HL-60/S4 treated with retinoic acid at 250 ng/mL for 4 days and 3 days (cell line): ENCODE measurements around the gene MYLK2.

ENCODE experiments used
- in situ Hi-C: fragments of 300-500 bp; cut with MboI; formaldehyde crosslinking; loops from 2 replicates; pipeline ENCODE4 v1.7.0; 2022; ENCODE audit warnings: low sequenced_read_pairs

Gene MYLK2

DNA sequence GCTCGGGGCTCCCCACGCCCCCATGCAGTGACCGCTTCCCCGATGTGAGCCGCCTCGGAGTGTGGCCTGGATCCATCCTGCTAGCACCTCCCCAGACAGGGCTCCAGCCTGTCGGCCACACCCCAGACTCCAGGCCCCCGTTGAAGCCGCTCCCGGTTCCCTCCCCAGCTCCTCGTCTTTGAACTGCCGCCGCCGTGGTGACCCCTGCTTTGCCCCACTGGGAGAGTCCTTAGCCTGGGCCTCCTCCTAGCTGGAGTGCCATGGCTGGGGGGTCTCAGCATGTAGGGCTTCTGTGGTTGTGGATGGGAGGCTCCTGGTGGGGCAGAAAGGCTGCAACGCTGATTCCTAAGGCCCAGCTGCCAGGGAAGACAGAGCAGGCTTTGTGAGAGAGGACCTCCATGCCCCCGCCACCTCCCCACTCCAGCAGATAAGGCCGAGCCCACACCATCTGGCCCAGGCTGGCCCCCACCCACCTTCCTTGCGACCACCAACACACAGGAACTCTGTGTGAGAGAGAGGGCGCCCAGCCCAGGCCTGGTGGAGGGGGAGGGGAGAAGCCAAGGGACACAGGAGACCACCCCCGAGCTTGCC lies 14.9 kb downstream of the MYLK2 start:
- in situ Hi-C loops, result loop anchor here (10.0 kb wide), 1 partner anchor 261 kb away; no protein-coding TSS in a partner anchor

DNA sequence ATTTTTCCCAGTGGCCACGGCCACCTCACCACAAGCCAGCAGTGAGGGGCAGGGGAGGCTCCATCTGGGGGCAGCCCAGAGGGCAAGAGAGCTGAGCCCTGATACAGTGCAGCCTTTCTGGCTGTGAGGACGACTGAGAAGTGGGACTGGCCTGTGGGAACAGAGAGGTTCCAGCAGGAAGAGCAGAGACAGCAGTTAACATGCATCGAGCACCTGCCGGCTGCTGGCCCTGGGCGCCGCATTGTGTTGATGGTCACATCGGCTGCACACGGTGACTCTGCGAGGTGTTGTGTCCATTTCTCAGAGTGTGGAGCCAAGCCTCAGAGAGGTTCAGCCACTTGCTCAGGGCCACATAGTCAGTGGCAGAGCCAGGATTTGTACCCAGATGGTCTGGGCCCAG lies 16.4 kb downstream of the MYLK2 start:
- in situ Hi-C loops, result loop anchor here (10.0 kb wide), 1 partner anchor 259 kb away; no protein-coding TSS in a partner anchor

DNA sequence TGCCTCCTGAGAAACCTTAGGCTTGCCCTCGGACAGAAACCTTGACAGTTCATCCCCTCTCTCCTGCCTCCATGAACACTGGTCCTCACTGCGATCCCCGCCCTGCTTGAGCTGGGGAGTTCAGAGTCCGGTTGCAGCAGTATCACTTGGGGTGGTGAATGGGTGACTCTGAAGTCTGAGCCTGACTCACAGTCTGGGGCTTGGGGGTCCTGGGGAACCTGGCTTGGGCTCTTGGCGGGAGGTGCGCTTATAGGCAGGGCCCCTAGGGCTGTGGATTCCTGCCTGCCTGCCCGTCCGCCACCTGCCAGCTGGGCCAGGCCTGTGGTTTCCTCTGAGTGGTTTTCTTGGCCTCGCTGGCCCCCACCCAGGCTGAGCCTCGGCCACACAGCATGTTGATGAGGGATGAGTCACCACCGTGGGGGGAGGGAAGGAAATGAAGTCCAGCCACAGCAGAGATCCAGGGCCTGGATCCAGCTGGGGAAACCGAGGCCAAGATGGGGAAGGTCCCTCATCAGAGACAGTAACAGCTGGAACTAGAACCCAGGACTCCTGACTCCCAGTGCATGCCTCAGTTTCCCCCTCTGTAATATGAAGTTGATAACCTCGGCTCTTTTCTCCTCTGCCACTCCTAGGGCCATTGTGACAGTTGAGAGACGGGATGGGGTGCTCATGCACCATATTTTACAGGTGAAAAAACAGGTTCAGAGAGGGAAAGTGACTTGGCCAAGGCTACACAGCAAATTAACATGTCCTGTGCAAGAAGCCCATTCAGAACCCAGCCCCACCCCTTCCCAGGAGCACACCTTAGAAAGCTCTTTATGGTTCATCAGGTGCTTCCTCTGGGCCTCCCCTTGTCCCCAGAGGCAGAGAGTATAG lies 17.1 kb downstream of the MYLK2 start:
- in situ Hi-C loops, result loop anchor here (10.0 kb wide), 1 partner anchor 259 kb away; no protein-coding TSS in a partner anchor

DNA sequence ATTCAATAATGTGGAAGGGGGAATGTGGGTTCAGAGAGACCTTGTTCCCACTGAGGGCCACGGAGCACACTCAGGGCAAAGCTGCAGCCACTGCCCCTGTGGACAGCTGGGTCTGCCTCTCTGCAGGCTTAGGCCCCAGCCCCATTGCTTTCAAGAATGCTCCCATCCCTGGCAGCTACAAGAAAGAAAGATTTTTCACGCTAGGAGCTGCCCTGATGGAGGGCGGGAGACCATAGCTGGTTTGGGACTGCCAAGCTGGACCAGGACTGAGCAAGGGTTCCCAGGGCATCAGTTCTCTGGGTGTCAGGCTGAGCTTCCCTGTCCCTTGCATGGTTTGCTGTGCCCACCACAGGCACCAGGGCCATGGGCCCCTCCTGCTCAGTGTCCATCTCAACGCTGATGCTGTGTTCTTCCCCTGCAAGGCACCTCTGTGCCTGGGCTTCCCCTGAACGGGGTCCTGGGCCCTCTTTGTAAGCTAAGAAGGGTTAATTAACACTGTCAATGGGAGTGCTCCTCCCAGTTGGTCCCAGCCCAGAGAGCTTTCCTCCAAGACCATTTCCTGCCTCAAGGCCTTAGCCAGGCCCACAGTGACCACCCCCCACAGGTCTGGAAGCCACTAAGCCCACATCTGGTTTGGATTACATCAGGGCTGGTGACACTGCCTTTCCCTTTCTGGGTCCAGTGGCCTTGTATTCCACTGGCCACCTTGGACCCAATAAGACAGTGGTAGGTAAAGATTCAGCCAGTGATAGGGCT lies 17.9 kb downstream of the MYLK2 start:
- in situ Hi-C loops, result loop anchor here (10.0 kb wide), 1 partner anchor 258 kb away; no protein-coding TSS in a partner anchor

DNA sequence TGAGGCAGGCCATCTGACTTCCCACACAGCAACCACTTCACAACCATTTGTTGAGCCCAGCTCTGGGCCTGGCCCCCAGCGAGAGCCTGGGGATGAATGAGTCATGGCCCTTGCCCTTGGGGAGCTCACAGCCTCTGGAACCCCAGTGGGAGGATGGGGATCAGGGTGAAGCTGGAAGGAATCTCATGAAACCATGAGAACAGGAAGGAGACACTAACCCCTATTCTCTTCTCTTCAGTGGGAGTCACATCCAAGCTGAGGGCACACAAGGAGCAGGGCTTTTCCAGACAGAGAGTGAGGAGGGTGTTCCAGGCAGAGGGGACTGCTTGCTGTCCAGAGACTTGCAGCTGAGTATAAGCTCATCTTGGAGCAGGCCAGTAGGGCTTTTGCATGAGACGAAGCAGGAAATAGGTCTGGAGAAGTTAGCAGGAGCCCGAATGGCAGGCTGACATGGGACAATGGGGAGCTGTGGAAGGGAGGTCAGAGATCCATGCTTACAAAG lies 18.8 kb downstream of the MYLK2 start:
- in situ Hi-C loops, result loop anchor here (10.0 kb wide), 1 partner anchor 257 kb away; no protein-coding TSS in a partner anchor

DNA sequence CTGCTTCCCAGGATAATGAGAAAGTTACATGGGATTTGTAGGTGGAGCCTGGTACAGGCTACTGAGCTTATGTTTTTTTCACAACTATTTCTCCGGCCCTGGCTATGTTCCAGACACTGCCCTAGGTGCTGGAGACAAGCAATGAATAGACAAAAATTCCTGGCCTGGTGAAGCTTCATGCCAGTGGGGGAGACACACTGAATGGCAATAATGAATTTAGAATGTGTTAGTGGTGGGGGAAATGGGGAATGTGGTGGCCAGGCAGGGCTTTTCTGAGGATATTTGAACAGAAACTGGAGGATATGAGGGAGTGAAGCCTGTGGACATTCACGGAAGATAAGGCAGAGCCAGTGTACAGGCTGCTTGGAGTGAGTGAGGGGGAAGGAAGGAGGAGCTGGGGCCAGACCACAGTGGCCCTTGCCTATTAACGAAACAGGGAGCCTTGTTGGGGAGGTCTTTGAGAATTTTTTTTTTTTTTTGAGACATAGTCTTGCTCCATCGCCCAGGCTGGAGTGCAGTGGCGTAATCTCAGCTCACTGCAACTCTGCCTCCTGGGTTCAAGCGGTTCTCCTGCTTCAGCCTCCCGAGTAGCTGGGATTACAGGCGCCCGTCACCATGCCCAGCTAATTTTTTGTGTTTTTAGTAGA lies 19.6 kb downstream of the MYLK2 start:
- in situ Hi-C loops, result loop anchor here (10.0 kb wide), 1 partner anchor 256 kb away; no protein-coding TSS in a partner anchor

DNA sequence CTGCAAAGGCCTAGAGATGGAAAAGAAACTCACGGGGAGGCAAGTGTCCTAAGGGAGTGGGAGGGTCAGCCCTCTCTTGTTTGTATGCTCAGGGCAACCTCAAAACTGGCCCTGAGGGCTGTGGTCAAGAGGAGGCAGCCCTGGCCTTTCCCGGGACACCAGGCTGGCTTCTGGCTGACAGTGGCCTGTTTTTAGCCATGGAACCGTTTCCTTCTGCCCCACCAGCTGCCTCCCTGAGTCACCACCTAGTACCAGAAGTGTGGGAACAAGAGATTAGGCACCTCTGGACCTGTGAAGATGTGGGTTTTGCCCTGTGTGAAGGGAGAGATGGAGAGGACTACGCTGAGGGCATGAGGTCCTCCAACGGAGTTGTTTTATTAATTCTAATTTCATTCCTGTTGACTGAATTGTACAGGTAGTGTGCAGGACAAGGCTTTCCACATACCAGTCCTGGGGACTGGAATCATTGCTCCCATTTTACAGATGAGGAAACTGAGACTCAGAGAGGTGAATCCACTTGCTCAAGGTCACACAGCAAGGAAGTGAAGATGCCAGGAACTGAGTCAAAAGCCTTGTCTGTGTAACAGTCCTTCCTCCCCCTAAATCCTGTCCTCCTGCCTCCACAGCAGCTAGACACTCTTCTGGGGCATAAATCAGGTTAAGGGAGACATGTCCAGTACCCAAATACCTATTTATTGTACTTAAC lies 20.8 kb downstream of the MYLK2 start:
- in situ Hi-C loops, result loop anchor here (10.0 kb wide), 1 partner anchor 255 kb away; no protein-coding TSS in a partner anchor

DNA sequence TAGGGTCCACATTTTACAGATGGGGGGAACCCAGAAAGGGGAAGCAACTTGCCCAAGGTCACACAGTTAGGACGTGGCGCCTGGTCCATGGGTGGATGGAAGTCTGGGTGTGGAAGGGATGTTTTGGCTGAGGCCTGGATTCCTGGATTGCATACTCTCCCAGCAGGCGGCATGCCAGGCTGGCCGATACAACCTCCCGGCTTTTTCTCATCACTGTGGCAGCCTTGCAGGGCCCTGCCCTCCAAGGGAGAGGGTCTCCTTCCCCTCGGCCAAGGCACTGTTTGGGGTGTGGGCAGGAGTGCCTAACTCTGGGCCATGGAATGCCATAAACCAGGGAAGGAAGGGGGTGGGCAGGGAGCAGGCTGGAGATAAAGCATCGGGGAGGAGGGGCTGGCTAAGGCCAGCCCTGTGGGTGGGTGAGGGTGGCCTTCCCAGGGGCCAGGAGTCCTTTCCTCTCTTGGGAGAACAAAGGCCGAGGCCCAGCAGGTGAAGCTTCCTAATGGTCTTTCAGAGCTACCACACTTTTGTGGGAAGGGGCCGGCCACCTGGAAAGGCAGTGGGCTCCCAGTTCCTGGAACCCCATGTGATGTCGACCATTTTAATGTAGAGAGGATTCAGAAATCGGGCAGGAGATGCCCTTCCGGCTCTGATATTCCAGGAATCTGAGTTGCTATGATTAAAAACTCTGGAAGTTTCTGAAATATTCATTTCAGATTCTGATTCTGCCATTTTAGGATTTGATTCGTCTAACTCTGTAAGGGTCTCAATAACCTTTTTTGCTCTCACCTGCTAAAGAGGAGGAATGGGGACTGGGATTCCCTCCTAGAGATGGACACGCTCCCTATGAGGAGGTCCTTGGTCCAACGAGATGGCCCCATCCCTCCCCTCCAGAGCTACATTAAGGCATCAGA lies 22.0 kb downstream of the MYLK2 start:
- in situ Hi-C loops, result no loop called here

DNA sequence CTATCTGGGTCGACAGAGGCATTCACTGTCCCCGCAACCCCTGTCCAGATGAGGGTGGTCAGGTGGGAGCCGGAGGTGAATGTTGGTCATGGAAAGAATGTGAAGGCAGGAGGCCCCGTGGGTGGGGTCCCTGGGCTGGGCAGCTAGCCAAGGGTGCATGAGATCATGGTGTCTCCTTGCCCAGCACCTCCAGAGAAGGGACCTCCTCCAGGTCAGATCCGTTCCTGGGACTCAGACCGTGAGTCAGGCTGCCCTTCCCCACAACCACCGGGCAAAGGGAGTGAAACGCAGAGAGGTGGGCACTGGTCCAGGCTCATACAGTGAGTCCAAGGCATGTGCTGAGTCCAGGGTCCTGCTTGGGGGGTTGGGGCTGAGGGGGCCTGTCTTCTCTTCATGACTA lies 22.8 kb downstream of the MYLK2 start:
- in situ Hi-C loops, result no loop called here

DNA sequence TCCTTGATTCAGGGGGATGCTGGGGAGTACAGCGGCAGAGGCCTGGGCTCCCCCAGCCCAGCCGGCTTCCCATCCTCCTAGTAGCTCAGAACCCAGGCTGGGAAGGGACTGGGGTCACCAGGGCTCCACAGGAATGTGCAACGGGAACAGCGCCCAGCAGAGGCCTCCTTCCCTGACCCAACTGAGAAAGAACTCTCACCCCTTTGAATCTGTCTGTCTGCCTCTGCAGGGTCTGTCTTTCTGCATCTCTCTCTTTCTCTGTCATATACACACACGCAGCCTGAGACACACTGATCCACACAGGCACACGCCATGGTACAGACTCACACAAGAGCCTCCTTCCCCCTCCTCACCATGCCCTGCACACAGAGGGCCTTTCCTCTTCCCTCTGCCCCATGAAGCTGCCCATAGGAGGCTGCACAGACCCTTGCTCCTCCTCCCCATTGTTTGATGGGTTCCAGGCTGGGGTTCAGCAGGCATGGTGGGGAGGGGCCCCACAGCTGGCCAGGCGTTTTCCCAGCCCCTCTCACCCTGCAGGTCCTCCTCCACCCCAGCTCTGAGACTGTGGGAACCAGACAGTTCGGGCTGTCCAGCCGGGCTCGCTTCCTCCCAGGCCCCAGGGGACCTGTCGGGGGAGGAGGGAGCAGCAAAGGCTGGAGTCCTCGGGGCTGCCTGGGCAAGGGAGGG lies 23.5 kb downstream of the MYLK2 start:
- in situ Hi-C loops, result no loop called here

DNA sequence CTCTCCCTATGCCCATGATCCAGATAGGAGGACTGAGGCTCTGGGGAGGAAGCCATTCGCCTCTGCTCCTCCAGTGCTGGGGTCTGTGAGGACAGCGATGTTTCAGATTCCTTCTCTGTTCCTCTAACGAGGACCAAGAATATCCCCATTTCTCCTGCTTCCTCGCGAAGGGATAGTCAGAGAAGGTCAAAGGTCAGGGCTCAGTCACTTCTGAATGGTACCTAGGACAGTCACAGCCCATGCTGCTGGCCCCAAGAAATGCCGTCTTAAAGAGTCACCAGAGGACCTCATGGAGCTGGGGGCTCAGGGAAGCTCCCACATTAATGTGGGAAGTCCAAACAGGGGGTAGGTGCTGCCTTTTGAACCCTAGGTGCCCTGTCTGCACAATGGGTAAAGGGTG lies 24.1 kb downstream of the MYLK2 start:
- in situ Hi-C loops, result no loop called here

DNA sequence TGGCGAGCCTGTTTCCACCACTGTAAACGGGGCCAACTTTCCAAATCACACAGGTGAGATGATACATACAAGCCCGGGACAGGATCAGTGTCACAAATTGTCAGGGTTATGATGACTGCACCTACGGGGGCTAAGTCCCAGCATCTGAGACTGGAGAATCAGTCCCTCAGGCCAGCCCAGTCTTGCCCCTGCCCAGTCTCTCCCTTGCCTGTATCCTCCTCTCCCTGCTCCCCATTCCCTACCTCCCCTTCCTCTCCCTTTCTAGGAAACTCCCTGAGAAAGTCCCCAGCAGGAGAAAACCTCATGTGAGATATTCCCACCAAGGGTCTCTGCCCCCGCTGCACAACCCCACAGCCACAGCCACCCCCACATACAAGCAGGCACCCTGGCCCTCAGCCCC lies 24.7 kb downstream of the MYLK2 start:
- in situ Hi-C loops, result no loop called here

DNA sequence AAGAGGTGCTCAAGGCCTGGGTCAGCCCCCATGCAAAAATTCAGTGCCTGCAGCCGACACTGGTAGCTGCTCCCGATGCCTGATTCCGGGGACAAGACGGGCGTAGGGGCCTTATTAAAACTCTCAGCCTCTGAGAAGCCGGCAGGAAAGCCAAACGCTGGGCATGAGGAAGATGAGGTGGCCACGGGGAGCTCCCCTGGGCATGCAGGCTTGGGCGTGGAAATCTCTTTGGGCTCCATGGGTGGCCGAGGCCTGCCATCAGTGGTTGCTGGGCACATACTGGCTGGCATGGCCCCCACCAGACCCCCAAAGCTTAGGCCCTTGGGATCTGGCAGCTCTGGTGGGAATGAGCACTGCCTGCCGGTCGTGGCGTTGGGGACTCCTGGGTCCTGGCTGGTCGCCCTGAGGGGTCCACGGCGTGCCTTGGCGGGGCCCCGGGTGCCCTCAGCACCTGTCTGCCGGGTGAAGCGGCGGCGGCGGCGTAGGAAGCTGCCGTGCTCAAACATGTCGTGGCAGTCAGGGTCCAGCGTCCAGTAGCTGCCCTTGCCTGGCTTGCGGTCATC lies 25.7 kb downstream of the MYLK2 start:
- in situ Hi-C loops, result no loop called here

DNA sequence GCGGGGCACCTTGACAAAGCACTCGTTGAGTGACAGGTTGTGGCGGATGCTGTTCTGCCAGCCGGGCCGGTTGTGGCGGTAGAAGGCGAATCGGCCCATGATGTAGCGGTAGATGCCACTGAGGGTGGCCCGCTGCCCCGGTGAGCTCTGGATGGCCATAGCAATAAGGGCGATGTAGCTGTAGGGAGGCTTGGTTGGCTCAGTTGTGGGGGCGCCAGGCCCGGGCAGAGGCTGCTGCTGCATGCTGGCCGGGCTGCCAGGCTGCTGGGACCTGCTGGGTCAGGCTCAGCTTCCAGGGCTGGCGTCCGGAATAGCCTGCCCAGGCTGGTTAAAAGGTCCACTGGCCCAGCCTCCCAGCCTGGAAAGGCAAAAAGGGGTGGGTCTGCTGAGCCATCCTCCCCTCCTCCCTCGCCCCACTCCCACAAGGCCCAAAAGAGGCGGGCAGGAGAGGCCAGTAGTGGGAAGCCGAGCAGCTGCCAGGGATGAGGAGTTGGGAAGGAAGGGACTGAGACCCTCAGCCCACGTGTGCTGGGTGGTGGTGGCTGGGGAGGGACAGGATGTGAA lies 26.2 kb downstream of the MYLK2 start, which contains the start of gene FOXS1:
FOXS1 (minus strand) TSS at position 305 of the 564 bp plus-strand sequence; CDS start at position 243, 62 bp downstream.
- in situ Hi-C loops, result no loop called here

DNA sequence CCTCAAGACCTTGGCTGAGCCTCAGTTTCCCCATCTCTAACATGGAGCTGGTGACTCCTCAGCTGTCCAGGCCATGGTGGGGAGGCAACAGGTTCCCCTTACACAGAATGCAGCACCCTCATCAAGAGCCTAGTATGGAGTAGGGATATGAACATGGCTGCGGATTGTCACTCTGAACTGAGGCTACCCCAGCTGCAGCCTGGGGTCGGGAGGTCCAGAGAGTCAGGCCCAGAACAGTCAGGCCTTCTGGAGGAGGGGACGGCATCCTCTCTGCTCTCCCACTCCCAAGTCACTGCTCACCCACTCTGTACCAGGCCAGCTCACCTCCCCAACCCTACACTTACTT lies 27.6 kb downstream of the MYLK2 start:
- in situ Hi-C loops, result no loop called here

DNA sequence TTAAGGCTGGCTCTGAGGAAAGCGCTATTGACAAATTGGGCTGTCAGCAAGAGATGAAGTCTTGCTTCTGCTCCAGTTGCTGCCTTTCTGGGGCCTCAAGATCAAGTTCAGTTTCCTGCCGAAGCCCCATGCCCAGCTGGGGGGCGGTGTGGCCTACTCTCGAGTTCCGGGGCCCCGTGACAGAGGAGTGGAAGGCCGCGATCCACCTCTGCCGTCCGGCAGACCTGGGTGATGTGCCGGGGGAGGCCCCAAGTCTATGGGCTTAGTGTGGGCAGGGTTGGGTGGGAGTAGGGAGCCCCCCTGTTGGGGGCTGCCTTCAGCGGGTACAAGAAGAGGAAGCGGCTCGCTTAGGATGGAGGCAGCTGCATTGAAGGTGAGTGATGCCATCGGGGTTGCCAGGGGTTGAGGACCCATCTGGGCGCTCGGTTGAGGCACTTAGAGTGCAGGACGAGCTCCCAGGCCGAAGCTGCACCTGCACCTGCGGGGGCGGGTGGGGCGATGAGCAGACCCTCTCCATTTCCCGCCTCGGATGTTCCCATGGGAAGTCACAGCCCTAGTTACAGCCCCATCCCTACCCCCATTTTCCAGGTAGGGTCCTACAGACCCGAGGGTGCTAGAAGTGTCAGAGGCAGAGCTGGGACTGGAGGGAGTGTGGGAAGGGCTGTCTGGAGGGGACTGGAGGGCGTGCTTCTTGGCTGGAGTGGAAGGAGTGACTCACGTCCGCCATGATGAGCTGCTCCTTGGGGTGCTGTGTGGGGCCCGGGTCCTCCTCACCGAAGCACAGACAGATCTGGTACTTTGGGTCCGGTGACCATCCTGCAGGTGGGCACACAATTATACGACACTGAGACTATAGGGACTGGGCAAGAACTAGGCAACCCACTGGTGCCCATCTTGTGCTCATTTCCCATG lies 29.2 kb downstream of the MYLK2 start:
- in situ Hi-C loops, result no loop called here
